Measurements from ENCODE around the gene LHFPL6.
A peak's percentile ranks its signal among the peaks of the same experiment; 100 is the strongest.

- TF ChIP-seq CTCF (IDR thresholded peaks at IDR 0.05) (peak in 1 of 3 experiments; percentile 33), POLR2A (IDR thresholded peaks at IDR 0.05) (no peak)
These were observed at the start of gene LHFPL6 for GRCh38 chr13:39602614-39603366.
